SKM-1 treated with dmso at 0.1 percent for 144 hours (cell line): ENCODE measurements around the gene RPL23.

Source experiments
- DNase-seq: peaks from one replicate; lab custom pipeline; 2025; ENCODE audit not compliant: unreplicated experiment; lab: John Stamatoyannopoulos, UW

Gene RPL23

DNA sequence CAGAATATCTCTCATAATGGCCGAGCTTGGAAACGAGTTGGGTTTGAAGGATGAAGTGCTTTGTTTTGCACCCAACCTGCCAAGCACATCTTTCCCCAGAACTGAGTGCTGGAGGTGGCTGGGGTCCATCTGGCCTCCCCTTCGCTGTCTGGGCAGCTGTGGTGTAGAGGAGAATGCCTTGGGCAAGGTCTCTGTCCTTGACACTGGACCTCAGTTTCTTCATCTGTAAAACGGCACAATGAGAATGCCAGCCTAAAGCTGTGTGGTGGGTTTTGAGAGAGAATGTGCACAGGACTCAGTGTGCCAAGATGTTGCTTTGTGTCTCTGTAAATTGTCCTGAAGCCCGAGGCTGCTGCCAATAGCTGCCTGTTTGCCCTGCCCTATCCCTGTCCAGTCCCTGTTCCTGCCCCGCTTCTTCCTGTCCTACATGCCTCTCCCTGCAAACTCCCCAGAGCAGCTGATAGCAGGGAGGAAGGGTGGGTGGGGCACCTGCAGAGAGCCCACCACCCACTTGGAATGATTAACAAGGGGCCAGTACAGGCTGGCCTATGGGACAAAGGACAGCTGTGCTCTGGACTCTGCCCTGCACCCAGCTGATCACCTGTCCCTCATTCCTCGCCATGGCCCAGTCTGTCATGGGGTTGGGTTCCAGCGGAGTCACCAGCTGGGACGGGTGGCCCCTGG is 31.7 kb upstream of the RPL23 start:
- no peak for DNase-seq

DNA sequence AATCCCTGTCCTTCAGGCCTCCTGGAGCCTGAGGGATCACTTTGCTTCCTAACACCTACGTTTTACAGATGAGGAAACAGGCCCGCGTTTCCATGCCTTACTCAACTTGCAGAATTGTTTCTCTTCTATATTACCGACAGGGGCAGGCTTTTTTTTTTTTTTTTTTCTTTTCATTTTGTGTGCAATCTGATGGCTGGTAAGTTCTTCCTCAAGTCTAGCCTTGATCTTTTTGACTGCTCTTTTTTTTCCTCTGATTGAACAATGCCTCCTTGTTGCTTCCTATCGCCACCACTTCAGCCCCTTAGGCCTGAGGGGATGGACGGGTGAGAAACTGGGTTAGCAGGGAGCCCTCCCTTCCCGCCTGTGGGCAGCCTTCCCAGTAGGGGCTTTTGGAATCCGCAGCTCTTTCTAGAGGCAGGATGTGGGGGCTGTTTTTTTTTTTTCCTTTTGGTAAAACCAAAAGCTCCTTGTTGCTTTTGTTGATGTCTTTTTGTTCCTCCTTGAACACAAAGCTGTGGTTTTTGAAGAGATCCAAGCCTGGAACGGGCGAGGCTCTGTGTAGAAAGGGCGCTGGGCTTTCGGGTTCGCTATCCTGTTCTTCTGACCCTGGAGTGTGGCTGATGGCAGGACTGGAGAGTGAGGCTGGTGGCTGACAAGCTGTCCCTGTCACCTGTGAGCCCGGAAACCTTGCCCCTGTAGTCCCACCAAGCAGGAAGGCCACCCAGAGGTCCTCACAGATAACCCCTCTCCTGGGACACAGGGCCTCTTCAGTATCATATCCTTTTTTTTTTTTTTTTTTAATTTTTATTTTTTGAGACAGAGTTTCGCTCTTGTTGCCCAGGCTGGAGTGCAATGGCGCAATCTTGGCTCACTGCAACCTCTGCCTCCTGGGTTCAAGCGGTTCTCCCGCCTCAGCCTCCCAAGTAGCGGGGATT is 30.3 kb upstream of the RPL23 start:
- no peak for DNase-seq

DNA sequence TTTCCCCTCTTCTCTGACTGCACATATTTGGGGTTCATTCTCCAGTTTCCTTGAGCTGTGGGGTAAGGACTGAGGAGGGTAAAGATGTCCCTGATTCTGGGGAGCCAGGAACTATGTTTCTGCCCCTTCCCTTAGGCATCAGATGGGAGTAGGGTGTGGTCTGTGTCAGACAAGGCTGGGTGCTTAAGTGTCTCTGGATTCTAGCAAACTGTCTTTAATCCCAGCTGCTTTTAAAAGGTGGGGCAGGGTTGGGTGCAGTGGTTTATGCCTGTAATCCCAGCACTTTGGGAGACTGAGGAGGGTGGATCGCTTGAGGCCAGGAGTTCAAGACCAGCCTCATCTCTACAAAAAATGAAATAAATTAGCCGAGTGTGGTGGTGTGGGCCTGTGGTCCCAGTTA is 29.3 kb upstream of the RPL23 start:
- DNase-seq = no peak

DNA sequence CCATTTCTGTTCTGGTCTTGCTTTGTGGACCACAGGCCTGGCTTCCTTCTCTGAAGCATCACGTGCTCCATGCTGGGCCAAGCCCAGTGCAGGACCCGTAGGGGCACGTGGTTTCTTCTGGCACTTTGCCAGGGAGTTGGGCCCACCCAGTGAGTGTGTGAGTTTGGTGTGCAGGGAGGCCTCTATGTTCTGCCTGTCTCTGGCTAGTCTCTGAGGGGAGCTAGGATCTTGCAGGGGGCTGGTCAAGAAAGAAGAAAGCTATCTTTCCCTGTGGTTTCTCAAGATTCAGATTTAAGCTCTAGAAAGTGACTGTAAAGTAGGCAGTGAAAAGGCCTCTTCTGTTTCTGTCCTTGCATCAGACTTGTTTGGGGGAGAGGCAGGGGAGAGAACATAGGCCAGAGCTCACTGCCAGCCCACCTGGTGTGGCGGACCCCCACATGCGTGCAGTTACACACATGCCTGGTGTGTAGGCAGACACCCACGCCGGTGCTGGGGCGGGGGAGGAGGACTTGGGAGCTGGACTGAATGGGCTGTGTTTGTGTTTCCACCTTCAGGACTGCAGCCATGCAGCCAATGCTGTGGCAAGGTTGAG is 28.2 kb upstream of the RPL23 start:
- no peak for DNase-seq

DNA sequence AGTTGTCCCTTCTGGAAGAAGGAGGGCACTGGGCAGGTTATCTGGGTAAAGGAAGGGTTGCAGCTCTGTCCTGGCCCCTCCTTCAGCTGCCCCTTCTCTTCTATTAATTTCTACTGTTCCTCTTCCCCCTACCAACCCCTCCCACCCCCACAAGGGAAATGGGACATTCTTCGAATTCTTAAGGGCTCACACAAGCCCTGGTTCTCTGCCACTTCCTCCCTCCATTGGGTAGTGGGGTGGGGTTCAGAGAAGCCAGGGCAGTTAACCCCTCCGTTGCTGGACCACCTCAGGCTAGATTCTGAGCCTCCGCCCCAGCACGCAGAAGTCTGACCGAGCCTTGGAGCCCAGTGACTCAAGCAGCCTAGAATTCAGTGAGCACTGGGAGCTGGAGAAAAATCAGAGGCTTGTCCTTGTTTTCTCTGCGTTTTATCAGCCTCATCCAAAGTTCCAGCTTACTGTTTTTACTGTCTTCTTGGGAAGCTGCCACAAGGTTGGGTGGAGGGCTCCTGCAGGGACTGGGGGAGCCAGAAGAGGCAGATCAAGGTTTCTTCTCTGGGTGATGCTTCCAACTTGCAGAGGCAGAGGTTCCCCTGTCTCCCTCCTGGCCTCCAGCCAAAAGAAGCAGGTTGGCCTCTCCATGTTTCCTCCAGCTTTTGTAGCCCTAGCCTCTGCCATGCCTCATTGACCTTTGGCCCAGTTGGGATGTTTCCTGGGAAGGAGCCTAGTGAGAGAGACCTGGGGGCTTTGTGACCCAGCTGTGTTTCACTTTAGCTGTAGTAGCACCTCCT is 26.6 kb upstream of the RPL23 start:
- no peak for DNase-seq

DNA sequence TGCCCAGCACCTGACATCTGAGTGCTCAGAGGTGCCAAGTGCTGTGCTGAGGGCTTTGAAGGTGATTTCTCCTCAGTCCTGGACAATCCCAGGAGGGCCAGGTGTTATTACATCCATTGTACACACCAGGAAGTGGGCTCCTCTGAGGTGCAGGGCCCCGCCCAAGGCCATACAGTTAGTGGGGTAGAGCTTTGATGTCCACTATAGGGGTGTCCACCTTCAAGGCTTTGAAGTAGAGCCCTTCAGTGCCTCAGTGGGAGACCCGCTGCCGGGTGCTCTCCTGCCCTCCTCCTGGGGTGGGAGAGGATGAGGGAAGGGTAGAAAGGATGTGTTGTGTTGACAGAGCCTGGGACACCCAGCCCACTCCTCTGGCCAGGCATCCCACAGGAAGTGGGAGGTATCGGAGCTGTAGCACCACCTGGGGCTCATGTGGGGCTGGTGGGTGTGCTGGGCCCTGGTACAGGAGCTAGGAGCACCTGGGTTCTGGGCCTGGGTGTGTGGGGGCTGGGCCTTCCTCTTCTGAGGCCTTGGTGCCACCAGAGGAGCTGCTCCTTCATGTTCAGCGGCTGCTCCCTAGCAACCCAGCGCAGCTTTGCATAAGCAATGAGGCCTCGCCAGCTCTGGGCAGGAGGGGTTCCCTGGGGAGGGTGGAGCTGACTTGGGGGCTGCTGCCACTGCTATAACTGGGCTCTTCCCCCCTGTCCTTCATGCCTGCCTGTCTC is 23.8 kb upstream of the RPL23 start:
- DNase-seq = no peak

DNA sequence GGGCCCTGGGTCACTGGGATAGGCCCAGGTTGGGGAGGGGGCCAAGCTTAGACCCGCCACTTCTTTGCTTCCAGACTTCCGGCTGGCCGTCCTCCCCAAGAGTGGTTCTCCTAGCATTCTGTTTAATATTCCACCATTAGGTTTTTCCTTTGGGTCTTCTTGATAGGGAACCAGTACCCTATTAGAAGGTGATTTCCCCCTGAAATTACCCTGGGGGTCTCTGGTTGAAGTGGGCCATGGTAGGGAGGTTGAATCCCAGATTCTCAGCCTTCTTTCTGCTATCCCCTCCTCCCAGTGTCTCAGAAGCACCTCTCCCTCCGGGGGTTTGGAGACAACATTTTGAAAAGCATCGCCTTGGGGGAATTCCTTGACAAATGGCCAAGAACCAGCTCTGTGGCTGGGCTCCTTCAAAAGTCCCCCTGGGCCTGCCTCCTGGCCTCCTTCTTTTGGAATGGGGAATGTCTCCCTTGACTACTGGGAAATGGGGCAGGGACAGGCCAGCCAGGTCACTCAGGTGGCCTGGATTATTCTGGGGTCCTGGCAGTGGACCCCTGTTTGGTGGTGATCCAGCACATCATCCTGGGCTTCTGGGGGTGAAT is 22.1 kb upstream of the RPL23 start:
- no peak for DNase-seq

DNA sequence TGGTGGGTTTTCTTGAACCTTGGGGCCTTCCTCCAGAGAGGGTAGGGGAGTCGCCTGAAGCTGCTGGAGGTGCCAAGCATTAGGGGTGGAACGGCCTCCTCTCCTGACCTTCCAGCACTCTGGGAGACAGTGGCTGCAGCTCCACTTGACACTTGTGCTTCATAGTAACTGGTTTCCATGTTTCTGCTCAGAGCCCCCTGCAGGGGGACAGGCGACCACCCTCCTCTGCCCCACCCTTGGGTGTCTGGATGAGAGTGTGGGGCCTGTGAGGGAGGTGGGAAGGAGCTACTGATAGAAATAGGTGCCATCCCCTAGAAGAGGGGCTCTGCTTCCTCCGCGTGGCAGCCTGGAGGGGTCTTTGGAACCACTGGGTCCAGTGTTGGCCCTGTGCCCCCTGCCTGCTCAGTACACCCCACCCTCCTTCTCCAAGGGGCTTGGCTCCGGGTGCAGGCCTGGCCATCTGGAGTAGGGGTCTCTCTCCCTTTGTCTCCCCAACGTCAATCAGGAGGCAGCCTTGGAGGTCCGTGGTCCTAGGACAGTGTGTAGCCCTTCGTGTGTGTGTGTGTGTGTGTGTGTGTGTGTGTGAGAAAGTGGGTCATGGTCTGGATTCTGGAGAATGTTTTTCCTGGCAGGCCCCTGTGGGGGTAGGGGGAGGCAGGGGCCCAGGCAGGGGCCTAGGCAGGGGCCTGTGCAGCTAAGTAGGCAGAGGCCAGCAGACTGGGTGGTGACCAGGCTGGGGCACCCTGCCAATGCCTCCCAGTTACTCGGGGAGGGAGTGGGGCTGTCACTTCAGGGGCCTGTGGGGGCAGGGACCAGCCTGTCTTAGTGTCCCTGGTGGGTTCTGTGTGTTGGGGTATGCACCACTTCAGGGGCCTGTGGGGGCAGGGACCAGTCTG is 21.2 kb upstream of the RPL23 start:
- DNase-seq = no peak

DNA sequence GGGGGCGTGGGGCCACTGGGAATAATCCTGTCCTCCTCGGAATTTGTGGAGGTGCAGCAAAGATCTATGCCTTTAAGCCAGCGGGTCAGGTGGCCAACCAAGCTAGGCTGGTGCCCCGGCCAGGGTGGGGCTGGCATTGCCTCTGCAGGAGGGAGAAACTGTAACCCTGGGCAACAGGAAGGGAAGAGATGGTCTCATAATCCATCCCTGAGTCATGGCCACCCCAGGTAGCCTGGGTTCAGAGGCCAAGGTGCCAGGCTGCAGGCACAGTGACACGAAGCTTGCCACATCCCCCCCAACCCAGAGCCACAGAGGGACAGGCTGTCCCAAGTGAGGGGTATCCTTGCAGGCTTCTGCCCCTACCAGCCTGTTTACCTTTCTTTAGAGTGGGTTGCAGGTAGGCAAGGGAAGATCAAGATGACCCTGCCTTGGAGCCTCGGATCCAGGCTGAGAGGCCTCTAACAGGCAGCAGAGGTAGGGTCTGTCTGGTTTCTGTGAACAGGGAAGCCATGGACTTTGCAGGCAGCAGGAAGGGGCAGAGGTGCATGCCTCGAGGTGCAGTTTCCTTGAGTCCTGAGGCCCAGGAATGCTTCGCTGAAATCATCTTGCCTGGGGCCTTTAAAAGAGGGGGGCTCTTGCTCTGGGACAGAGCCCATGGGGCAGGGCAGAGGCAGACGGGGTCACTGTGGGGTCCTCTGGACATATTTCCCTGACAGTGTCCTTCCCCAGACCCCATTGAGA is 20.3 kb upstream of the RPL23 start:
- no peak for DNase-seq

DNA sequence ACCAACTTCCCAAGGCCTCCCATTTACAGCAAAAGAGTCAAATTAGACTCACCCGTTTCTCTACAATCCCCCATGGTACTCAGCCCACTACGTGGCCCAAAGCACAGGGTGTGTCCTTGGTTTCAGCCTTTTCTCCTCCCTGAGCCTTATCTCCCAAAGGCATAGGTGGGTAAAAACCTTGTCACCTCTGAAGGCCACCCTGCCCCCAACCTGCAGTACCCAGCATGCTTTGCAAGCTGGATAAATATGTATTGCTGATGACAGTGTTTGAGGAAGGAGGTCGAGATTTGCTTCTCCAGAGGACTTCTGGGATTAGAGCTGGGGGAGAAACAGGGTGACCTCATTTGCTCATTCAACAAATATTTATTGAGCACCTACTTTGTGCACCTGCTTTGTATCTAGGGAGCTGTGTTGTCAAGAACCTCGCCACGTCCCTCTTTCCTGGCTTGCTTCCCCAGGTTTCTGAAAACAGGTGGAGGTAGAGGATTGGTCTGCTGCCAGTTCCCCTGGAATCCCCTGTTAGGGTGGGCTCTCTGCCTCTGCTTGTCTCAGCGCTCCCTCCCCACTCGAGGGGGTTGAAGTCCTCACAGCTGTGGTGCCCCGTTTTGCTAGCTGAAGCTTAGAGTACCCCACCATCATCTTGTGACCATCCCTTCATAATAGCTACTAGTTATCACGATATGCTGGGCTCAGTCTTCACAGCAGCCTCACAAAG is 19.3 kb upstream of the RPL23 start:
- no peak for DNase-seq

DNA sequence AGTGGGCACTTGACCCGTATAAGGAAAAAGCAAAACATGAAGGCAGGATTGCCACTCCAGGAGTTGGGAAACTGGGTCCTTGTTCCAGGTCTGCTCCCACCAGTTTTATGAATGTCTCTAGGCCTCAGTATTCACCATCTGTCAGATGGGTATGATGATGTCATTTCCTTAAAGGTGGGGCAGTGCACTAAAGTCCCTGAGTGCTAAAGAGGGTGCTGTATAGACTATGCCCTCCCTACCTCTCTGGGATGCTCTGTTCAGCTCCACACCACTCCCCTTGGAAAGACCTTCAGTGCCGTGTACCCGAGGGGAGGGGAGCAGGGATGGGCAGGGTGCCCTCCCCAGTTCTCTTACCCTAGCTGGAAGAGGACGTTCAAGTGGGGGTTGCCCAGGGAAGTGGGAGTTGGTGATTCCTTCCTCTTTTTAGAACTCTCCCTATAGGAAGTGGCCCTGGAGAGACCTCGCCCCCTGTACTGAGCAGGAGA is 18.5 kb upstream of the RPL23 start:
- no peak for DNase-seq

DNA sequence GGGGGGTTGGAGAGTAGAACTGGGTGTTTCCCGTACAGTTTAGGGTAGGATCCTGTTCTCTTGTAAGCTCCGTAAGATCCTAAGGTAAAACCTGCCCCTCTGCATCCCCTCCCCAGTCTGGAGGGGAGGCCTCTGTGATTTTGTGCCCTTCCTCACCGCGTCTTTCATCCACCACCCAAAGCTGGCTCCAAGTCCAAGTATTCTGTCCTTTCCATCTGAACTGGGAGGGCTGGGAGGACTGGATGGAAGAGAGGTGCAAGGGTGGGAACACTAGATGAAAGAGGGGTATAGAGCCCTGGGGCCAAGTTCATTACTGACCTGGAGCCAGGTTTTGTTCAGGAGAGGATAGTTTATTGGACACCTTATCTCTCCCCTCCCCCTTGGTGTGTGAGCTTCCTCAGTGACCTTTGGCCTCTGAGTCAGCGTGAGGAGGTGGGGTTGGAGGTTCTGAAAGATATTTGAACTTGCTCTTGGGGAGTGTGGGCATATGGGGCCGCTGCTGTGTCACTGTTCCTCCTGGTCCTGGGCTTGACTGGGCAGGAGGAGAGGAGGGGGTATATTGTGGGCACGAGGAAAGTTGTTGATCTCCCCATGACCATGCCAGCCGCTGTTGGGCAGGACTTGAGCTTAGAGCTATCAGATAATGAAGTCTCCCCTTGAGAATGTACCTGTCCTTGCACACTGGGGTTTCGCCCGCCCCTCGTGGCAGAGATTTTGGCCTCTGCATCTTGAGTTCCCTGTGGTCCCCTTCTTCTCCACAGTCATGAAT is 17.9 kb upstream of the RPL23 start:
- DNase-seq = peak; percentile 35

DNA sequence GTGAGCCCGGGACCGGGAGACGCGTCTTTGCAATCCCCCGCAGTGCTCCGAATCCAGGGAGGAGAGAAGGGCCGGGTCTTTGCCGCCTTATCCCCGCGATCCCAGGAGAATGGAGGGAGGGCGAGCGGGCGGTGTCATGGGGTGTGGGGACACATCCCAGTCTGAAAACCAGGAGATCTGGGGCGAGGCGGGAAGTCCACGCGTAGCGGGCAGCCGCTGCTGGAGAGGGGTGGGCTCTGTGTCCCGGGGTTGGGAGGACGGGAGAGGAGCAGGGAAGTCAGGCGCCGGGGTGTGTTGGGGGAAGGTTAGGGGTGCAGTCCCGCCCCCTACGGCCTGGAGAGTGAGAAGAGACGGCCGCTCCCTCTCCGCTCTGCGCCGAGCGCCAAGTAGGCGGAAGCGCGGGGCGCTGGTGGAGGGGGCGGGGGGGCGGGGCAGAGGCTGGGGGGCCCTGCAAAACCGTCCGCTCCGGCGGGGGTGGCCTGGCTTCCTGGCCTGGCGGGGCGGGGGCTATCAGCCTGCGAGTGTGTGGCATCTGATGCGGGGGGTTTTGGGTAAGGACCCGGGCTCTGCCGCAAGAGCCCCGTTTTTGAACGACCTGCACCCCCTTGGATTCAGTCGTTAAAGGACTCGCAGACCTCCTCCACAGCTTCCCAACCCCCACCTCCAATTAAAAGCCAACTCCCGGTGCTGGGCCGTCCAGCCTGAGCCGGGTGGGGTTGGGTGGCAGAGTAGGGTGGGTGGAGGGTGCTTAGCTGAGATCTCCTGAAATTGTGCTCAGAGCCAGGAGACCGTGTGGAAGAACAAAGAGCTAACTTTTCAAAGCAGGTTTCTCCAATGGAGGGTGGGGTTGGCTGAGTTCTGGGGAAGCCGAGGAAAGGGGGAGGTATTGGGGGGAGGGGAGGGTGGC is 17.0 kb upstream of the RPL23 start:
- DNase-seq = peak; percentile 25

DNA sequence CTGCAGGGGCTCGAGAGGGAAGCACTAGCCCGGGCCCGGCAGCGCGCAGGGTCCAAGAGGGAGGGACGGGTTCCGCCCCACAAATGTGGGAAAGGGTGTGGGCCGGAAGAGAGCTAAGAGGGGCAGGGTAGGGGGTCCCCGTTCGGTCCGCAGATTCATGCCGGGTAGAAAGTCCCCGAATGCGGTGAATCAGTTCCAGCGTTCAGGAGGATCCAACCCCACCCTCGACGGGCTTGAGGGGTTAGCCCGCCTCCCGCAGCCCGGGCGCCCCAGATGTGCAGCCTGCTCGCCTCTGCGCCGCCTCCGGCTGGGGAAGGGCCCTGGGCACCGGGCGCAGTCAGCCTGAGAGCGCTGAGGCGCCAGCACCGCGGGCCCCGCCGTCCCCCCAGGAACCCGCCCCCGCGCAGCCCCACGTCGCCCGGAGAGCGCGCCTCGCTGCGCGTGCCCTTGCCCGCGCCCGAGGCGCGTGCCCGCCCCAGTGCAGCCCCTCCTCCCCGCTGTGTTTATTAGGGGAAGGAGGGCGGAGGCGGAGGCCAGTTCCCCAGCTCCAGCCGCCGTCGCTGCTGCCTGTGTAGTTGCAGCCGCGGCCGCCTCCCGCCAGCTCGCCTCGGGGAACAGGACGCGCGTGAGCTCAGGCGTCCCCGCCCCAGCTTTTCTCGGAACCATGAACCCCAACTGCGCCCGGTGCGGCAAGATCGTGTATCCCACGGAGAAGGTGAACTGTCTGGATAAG is 16.2 kb upstream of the RPL23 start, which contains the start of gene LASP1:
Gene LASP1 (plus strand): TSS at position 533 of the 733 bp plus-strand sequence. CDS start 132 bp downstream, at position 665.
- peak; percentile 82 for DNase-seq
